Gastroesophageal sphincter (tissue), 3 donors: ENCODE data around the gene METTL17.
"Not testable (repeated sequence)": the region's sequence is repeated elsewhere in the genome, so short reads cannot be mapped to it uniquely, and the experiment has no call there.

Experiments
- CTCF ChIP-seq, 4 experiments: fragments of 200-600 bp in 2 of 4; fragments of 450-650 bp in 2 of 4; sonication (generic) in 1 of 4; IDR thresholded peaks; one replicate each; pipeline ENCODE4 v1.5.1; 2017 to 2019; ENCODE audit warnings: antibody characterized with exemption in 4 of 4, mild to moderate bottlenecking in 2 of 4, moderate library complexity in 2 of 4
- POLR2A ChIP-seq, 2 donors: fragments of 450-650 bp; IDR thresholded peaks; one replicate each; pipeline ENCODE4 v1.6.1; 2017; ENCODE audit warnings: antibody characterized with exemption in 2 of 2, mild to moderate bottlenecking in 2 of 2, moderate library complexity in 1 of 2

GRCh38 chr14:20958946-20959345 is 30.8 kb upstream of the METTL17 start:
- TF ChIP-seq CTCF, POLR2A (IDR thresholded peaks at IDR 0.05): not testable (repeated sequence)
